IgD-negative memory B cell (primary cell): ENCODE measurements around the gene CLPSL1. TPM values are rescaled to one million over a fixed set of nuclear protein-coding genes. Genes with fewer than 3 reads are reported as not detected.

Experiments
- polyA plus RNA-seq: library from polyadenylated mRNA; unstranded; fragments of 300-500 nt; fragmentation: Illumina TruSeq; gene quantifications from one replicate; pipeline ENCODE4 v1.2.3, GENCODE V29; 2021

The CLPSL1 gene
- polyA plus RNA-seq, 1 donor from 2014 or later = not detected

Other genes starting within 250 kb of the CLPSL1 start
- gene FKBP5, start 92.1 kb upstream of the CLPSL1 start, polyA plus RNA-seq = 25.1 TPM
- gene ARMC12, start 44.0 kb upstream of the CLPSL1 start, polyA plus RNA-seq = 0.39 TPM
- not detected for gene CLPSL2, start 4.4 kb upstream of the CLPSL1 start, polyA plus RNA-seq
- not detected for gene CLPS, start 16.3 kb downstream of the CLPSL1 start, polyA plus RNA-seq
- not detected for gene LHFPL5, start 24.3 kb downstream of the CLPSL1 start, polyA plus RNA-seq
- gene SRPK1, start 140.1 kb downstream of the CLPSL1 start, polyA plus RNA-seq = 36.0 TPM
- not detected for gene SLC26A8, start 243.6 kb downstream of the CLPSL1 start, polyA plus RNA-seq
- gene MAPK14, start 246.8 kb downstream of the CLPSL1 start, polyA plus RNA-seq = 33.4 TPM